WERI-Rb-1 (cell line): ENCODE results near the gene EPHA7.

Experiments
- DNase-seq: peaks from one replicate; pipeline ENCODE4 v3.0.0-alpha.2; 2020
- H3K27ac ChIP-seq: fragments of 250-450 bp; sonication (Bioruptor Pico); 2 replicates; pipeline ENCODE4 v1.5.1; 2020; ENCODE audit warnings: mild to moderate bottlenecking, moderate library complexity
- H3K27me3 ChIP-seq: fragments of 250-450 bp; sonication (Bioruptor Pico); 2 replicates; pipeline ENCODE4 v1.5.1; 2021; ENCODE audit warnings: mild to moderate bottlenecking, low read depth, moderate library complexity; ENCODE audit not compliant: insufficient read depth, severe bottlenecking
- H3K36me3 ChIP-seq: fragments of 250-450 bp; sonication (Bioruptor Pico); 2 replicates; pipeline ENCODE4 v1.5.1; 2020; ENCODE audit warnings: mild to moderate bottlenecking, moderate library complexity
- H3K4me3 ChIP-seq: 2 replicates; pipeline ENCODE4 v1.5.1; 2011; ENCODE audit warnings: low read depth, mild to moderate bottlenecking, control low read depth, low read length
- H3K9me3 ChIP-seq: fragments of 250-450 bp; sonication (Bioruptor Pico); 2 replicates; pipeline ENCODE4 v1.5.1; 2021; ENCODE audit warnings: mild to moderate bottlenecking, moderate library complexity; ENCODE audit not compliant: severe bottlenecking
- CTCF ChIP-seq: IDR thresholded peaks from 2 replicates; pipeline ENCODE4 v1.5.1; 2011; ENCODE audit warnings: low read depth, mild to moderate bottlenecking, control low read depth, inconsistent platforms, low read length

The EPHA7 gene

GRCh38 chr6:93318121-93318520 is 101.2 kb downstream of the EPHA7 start:
- H3K4me3 ChIP-seq = no peak overlapping the region
- H3K27ac ChIP-seq = no peak overlapping the region
- no peak for DNase-seq
- no peaks in the 10 kb centered on the region for H3K9me3 ChIP-seq
- H3K27me3 ChIP-seq = no peaks in the 10 kb centered on the region
- no peak for TF ChIP-seq CTCF
- no peaks in the 10 kb centered on the region for H3K36me3 ChIP-seq

- peak; percentile 32 for DNase-seq
- Histone ChIP-seq H3K36me3 (no peaks in the 10 kb centered on the region), H3K4me3 (no peak overlapping the region), H3K27me3 (no peaks in the 10 kb centered on the region), H3K27ac (no peak overlapping the region), H3K9me3 (no peaks in the 10 kb centered on the region)
- TF ChIP-seq CTCF = no peak
Measured at GRCh38 chr6:93317592-93317991, 101.8 kb downstream of the EPHA7 start.

- TF ChIP-seq CTCF = no peak
- Histone ChIP-seq H3K36me3 (no peaks in the 10 kb centered on the region), H3K27ac (no peak overlapping the region), H3K27me3 (no peaks in the 10 kb centered on the region), H3K4me3 (no peak overlapping the region), H3K9me3 (no peaks in the 10 kb centered on the region)
- no peak for DNase-seq
Measured at GRCh38 chr6:93307505-93308409, 111.6 kb downstream of the EPHA7 start.

GRCh38 chr6:93305088-93305487 is 114.3 kb downstream of the EPHA7 start:
- no peaks in the 10 kb centered on the region for H3K36me3 ChIP-seq
- H3K4me3 ChIP-seq = no peak overlapping the region
- H3K27ac ChIP-seq = no peak overlapping the region
- no peak for DNase-seq
- H3K27me3 ChIP-seq = no peaks in the 10 kb centered on the region
- no peak for TF ChIP-seq CTCF
- no peaks in the 10 kb centered on the region for H3K9me3 ChIP-seq

GRCh38 chr6:93304505-93304904 is 114.9 kb downstream of the EPHA7 start:
- Histone ChIP-seq H3K27ac (no peak overlapping the region), H3K4me3 (no peak overlapping the region), H3K36me3 (no peaks in the 10 kb centered on the region), H3K27me3 (no peaks in the 10 kb centered on the region), H3K9me3 (no peaks in the 10 kb centered on the region)
- no peak for DNase-seq
- no peak for TF ChIP-seq CTCF
